ENCODE measurements around the gene BAG5. TPM values are rescaled to one million over a fixed set of nuclear protein-coding genes. Genes with fewer than 3 reads are reported as not detected.
A peak's percentile ranks its signal among the peaks of the same experiment; 100 is the strongest.

BAG5 gene
- total and polyA plus RNA-seq, 8 donors = 22.7 to 32.1 (median 25.9) TPM

- no peak overlapping the region for H3K27ac ChIP-seq
- ATAC-seq (no peak), DNase-seq (peak in 1 of 4 donors; percentile 6)
- H3K4me1 ChIP-seq = peaks cover 5 to 13% of the 10 kb centered on the region in 2 donors
- no peak overlapping the region for H3K4me3 ChIP-seq
- no peaks in the 10 kb centered on the region for H3K9me3 ChIP-seq
- TF ChIP-seq, protein P1, sequence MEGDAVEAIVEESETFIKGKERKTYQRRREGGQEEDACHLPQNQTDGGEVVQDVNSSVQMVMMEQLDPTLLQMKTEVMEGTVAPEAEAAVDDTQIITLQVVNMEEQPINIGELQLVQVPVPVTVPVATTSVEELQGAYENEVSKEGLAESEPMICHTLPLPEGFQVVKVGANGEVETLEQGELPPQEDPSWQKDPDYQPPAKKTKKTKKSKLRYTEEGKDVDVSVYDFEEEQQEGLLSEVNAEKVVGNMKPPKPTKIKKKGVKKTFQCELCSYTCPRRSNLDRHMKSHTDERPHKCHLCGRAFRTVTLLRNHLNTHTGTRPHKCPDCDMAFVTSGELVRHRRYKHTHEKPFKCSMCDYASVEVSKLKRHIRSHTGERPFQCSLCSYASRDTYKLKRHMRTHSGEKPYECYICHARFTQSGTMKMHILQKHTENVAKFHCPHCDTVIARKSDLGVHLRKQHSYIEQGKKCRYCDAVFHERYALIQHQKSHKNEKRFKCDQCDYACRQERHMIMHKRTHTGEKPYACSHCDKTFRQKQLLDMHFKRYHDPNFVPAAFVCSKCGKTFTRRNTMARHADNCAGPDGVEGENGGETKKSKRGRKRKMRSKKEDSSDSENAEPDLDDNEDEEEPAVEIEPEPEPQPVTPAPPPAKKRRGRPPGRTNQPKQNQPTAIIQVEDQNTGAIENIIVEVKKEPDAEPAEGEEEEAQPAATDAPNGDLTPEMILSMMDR (IDR thresholded peaks at IDR 0.05) = no peak
- intact Hi-C loops (cut with DNase I) = no loop called here
- H3K27me3 ChIP-seq = no peaks in the 10 kb centered on the region
- H3K36me3 ChIP-seq = peaks cover 0 to 75% of the 10 kb centered on the region in 2 donors
Observed at GRCh38 chr14:103508521-103509329, 53.7 kb downstream of the BAG5 start.

DNA sequence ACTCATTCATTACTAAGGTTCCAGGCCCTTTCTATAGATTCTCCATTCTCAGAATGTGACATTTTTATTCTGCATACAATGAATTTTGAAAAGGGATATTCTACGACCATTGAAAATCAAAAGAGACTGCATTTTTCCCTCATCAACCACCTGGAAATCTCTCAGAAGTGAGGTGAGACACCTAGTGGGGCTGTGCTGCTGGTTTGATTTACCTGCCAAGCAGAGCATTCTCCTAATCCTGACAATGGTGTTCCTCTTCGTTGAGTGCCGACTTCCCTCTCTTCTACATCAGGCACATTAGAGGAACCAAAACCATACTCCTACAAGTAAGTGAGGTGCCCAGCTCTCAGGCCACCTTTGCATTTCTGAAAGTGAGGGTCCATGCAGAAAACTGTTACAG, 54.7 kb downstream of the BAG5 start:
- H3K27ac ChIP-seq = no peak overlapping the region
- peak in 1 of 4 donors; percentile 10 for DNase-seq
- no peaks in the 10 kb centered on the region for H3K9me3 ChIP-seq
- TF ChIP-seq, protein P1 (IDR thresholded peaks at IDR 0.05) = no peak
- no peak for ATAC-seq
- no peak overlapping the region for H3K4me3 ChIP-seq
- intact Hi-C loops (cut with DNase I) = no loop called here
- H3K36me3 ChIP-seq = peaks cover 0 to 85% of the 10 kb centered on the region in 2 donors
- peaks cover 5% of the 10 kb centered on the region in 2 donors for H3K4me1 ChIP-seq
- no peaks in the 10 kb centered on the region for H3K27me3 ChIP-seq

Other genes with a start within 250 kb of the BAG5 start
- 100 to 1,000 TPM; 164 to 239 TPM for gene EIF5, start 228.4 kb downstream of the BAG5 start, total RNA-seq
- 100 to 1,000 TPM; 159 to 236 (median 210) TPM for gene EIF5, start 228.4 kb downstream of the BAG5 start, polyA plus RNA-seq (ENCODE audit: insufficient read length in 6 of 6)
- 10 to 100 TPM; 78.8 to 92.9 TPM for gene MARK3, start 177.2 kb downstream of the BAG5 start, total RNA-seq
- gene MARK3, start 177.2 kb downstream of the BAG5 start, polyA plus RNA-seq (ENCODE audit: insufficient read length in 6 of 6) = 100 to 1,000 TPM; 109 to 135 (median 123) TPM
- gene CKB, start 39.8 kb downstream of the BAG5 start, total RNA-seq = 100 to 1,000 TPM; 129 to 272 TPM
- gene CKB, start 39.8 kb downstream of the BAG5 start, polyA plus RNA-seq (ENCODE audit: insufficient read length in 6 of 6) = 100 to 1,000 TPM; 168 to 312 (median 210) TPM
- gene TRMT61A, start 33.5 kb downstream of the BAG5 start, total RNA-seq = 10 to 100 TPM in 1 of 2 donors, 1 to 10 TPM in 1; 8.6 to 12.6 TPM
- gene TRMT61A, start 33.5 kb downstream of the BAG5 start, polyA plus RNA-seq (ENCODE audit: insufficient read length in 6 of 6) = 1 to 10 TPM; 6.0 to 9.7 (median 7.1) TPM
- gene COA8, start 303 bp upstream of the BAG5 start, total RNA-seq = 10 to 100 TPM; 35.1 to 35.6 TPM
- 10 to 100 TPM; 33.2 to 41.7 (median 38.7) TPM for gene COA8, start 303 bp upstream of the BAG5 start, polyA plus RNA-seq (ENCODE audit: insufficient read length in 6 of 6)
- gene KLC1, start 66.6 kb upstream of the BAG5 start, total RNA-seq = 100 to 1,000 TPM; 152 to 167 TPM
- gene KLC1, start 66.6 kb upstream of the BAG5 start, polyA plus RNA-seq (ENCODE audit: insufficient read length in 6 of 6) = 100 to 1,000 TPM; 126 to 185 (median 153) TPM
- gene XRCC3, start 152.8 kb upstream of the BAG5 start, total RNA-seq = 10 to 100 TPM in 1 of 2 donors, 1 to 10 TPM in 1; 9.2 to 10.7 TPM
- gene XRCC3, start 152.8 kb upstream of the BAG5 start, polyA plus RNA-seq (ENCODE audit: insufficient read length in 6 of 6) = 10 to 100 TPM; 16.9 to 26.0 (median 18.3) TPM
- gene ZFYVE21, start 153.2 kb upstream of the BAG5 start, total RNA-seq = 10 to 100 TPM; 42.8 to 57.4 TPM
- gene ZFYVE21, start 153.2 kb upstream of the BAG5 start, polyA plus RNA-seq (ENCODE audit: insufficient read length in 6 of 6) = 10 to 100 TPM; 54.7 to 72.7 (median 63.6) TPM